HG03045 (cell line): ENCODE measurements around the gene TAL1.
"Not testable (repeated sequence)": the region's sequence is repeated elsewhere in the genome, so short reads cannot be mapped to it uniquely, and the experiment has no call there.

Source experiments
- ATAC-seq: cut with Tn5 transposase; IDR thresholded peaks from one replicate; pipeline ENCODE4 v1.9.1; 2021; ENCODE audit warnings: mild to moderate bottlenecking, moderate library complexity; ENCODE audit not compliant: unreplicated experiment

TAL1 gene

DNA sequence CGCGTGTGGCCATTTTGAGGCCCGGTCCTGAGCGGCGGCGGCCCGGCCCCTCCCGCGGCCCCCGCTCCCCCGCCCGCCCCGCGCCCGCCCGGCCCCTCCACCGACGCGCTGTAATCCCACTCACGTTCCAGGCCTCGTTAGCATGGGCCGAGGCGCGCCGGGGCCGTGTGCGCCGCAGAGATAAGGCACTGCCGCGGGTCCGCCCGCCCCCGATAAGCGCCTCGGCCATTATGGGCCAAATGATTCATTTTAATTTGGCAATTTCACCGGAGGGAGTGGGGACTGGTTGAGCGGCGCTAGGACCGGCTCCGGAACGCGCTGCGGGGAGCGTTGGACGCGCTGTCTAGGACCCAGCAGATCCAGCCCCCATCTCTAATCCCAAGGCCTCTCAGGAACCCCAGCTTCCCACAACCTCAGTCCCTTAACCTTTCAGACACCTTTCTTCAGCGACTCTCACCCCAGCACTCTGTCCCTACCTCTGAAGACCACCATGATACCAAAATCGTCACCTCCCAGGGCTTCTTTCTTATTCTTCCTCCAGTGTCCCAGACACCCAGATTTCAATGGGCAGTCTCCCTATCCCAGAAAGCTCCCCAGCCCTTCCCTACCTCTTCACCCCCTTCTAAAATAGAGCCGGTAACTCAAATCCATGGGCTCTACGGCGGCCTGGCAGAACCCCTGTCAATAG, at the start of gene TAL1:
Gene TAL1 (minus strand): TSS at position 39 of the 688 bp plus-strand sequence. CDS start 6,337 bp downstream, outside the sequence.
- ATAC-seq: no peak

DNA sequence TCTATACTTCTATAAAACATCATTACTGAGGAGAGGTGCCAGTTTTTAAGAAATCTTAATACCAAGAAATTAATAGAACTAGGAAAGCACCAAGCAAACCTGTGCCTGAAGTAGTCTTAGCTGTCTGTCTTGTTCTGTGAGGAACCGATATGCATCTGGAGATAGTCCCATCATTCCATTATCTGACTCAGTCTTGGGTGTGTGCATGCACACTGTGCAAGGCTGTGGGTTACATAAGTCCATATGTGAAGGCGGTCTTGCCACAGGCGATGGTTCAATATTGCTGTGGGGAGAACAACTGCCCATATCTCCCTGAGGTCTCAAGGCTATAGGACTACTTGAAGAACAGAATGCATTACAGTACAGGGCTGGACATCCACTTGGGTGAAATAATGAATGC, 48.1 kb upstream of the TAL1 start:
- ATAC-seq: no peak

DNA sequence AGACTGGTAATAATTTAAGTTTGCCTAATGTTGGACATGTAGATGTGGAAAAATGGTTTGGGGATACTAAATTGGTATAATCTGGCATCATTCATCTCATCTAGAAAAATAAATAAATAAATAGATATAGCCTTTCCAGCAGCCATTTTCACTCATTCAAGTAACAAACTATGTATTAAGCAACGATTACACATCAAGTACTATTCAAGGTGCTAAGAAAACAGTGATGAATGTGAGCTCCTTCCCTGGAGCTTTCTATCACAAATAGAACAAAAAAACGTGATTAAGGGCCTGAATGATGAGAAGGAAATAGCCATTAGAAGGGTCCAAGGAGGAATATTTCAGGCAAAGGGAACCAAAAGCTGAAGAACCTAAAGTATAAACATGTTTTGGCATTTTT, 44.8 kb upstream of the TAL1 start:
- no peak for ATAC-seq

DNA sequence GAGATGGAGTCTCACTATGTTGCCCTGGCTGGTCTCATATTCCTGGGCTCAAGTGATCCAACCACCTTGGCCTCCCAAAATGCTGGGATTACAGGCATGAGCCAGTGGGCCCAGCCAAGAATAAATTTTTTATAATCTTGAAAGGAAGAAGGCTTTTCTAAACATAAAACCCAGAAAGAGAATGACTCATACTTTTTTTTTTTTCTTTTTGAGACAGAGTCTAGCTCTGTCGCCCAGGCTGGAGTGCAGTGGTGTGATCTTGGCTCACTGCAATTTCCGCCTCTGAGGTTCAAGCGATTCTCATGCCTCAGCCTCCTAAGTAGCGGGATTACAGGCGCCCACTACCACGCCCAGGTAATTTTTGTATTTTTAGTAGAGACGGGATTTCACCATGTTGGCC, 43.8 kb upstream of the TAL1 start:
- not testable (repeated sequence) for ATAC-seq

DNA sequence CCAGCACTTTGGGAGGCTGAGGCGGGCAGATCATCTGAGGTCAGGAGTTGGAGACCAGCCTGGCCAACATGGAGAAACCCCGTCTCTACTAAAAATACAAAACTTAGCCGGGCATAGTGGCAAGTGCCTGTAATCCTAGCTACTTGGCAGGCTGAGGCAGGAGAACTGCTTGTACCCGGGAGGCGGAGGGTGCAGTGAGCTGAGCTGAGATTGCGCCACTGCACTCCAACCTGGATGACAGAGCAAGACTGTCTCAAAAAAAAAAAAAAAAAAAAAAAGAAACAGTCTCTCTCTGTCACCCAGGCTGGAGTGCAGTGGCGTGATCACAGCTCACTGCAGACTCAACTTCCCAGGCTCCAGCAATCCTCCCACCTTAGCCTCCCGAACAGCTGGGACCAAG, 33.5 kb upstream of the TAL1 start:
- not testable (repeated sequence) for ATAC-seq

DNA sequence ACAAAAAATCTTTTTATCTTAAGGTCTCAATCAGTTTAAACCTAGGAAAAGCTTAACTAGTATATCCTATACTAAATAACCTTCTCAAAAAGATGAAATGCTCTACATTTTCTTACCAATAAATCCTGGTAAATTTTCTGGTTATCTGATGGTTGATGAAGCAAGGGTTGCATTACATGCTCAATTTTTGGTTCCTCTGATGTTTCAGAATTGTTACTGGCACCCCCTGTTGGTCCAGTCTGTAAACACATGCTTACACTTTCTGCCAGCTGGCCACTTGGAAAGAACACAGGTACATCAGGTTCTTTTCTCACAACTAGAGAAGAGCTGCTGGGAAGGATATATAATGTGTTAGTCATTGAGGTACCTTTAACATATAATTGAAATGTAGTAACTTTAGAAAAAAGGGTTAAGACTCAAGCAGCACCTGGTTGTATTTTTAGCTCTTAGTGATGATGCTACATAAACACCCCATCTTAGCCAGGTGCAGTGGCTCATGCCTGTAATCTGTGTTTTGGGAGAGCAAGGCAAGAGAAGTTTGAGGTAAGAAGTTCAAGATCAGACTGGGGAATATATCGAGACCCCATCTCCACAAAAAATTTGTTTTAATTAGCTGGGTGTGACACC, 30.9 kb upstream of the TAL1 start:
- no peak for ATAC-seq

DNA sequence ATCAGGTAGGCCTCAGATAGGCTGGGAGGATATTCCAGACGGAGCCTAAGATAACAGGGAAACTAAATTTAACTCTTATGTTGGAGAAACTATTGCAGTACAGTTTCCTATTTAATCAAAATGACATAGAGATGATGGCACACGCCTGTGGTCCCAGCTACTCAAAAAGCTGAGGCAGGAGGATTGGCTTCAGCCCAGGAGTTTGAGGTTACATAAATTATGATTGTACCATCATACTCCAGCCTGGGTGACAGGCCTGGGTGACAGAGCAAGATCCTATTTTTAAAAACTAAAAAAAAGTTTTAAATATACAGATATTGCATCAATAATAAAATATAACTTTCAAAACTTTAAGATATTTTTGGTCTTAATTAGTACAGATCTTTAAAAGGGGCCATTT, 25.2 kb upstream of the TAL1 start:
- ATAC-seq: no peak

DNA sequence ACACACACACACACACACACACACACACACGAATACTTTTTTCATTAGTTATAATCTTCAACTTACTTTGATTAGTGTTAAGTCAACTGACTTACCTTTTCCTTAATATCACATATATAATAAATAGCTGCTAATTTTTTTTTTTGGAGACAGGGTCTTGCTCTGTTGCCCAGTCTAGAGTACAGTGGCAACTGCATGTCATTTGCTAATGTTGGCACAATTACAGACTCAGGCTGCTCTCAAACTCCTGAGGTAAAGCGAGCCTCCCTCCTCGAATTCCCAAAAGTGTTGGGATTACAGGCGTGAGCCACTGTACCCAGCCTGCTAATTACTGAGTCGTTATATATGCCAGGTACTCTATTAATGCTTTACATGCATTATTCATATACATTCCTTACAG, 20.8 kb upstream of the TAL1 start:
- no peak for ATAC-seq

DNA sequence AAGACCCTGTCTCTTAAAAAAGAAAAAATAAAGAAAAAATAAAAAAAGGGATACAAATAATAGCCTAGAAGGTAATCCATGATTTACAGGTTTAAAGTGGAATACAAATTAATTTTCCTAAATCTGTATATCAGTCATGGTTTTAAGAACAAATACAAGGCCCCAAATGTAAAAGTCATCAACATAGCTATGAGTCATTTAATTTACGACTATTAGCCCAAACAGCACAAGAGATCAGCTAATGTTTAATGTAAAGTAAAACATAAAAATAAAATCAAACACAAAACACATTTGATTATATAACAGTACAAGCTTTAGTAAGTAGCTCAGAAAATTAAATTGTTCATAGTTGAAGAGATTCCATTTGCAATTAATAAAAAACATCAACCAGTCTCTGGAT, 20.3 kb upstream of the TAL1 start:
- no peak for ATAC-seq

DNA sequence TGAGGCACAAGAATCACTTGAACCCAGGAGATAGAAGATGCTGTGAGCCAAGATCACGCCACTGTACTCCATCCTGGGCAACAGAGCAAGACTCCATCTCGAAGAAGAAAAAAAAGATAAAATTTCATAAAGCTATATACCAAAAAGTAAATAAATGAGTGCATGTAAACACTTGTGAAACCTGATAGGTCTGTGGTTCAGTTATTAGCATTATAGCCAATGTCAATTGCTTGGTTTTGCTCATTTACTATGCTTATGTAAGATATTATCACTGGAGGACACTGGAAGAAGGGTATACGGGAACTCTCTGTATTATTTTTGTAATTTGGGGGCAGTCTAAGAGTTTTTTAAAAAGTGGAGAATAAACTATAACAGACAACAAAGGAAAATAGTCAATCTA, 17.7 kb upstream of the TAL1 start:
- no peak for ATAC-seq

DNA sequence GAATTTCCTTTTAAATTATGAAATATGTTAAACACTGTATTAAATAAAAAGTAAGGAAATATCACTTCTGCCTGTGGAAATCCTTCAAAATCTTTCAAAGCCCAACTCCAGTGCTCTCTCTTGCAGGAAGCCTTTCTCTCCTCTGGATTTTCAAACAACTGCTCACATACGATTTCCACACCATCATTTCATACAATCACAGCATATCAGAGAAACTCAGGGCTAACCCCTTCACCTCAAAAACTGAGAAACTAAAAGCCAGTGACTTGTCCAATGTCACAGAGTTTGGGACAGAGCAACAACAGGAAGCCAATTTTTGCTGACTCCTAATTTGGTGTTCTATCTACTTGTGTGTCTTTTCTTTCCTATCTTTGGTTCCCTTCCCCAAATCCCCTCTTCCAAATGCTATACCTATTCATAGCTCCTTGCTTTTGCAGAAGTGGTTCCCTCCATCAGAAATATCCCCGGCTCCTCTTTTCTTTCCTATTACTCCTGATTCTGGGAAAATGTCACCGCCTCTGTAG, 12.4 kb upstream of the TAL1 start:
- no peak for ATAC-seq

DNA sequence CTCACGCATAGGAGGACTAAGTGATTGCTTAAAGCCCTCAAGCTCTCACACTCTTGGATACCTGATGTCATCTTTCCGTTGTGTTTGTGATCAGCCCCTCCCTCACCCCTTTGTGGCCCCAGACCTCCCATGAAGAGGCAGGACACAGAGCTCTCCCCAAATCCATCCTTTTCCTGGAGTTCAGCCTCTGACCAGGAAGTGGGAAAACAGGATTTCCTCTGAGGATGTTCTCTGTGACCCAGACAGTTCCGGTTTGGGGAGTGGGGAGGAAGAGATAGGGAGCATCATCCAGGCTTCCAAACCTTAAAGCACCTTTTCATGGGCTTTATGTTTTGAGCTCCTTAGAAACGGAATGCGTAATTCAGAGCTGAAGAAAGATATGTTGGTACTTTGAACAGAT, 11.9 kb upstream of the TAL1 start:
- no peak for ATAC-seq

DNA sequence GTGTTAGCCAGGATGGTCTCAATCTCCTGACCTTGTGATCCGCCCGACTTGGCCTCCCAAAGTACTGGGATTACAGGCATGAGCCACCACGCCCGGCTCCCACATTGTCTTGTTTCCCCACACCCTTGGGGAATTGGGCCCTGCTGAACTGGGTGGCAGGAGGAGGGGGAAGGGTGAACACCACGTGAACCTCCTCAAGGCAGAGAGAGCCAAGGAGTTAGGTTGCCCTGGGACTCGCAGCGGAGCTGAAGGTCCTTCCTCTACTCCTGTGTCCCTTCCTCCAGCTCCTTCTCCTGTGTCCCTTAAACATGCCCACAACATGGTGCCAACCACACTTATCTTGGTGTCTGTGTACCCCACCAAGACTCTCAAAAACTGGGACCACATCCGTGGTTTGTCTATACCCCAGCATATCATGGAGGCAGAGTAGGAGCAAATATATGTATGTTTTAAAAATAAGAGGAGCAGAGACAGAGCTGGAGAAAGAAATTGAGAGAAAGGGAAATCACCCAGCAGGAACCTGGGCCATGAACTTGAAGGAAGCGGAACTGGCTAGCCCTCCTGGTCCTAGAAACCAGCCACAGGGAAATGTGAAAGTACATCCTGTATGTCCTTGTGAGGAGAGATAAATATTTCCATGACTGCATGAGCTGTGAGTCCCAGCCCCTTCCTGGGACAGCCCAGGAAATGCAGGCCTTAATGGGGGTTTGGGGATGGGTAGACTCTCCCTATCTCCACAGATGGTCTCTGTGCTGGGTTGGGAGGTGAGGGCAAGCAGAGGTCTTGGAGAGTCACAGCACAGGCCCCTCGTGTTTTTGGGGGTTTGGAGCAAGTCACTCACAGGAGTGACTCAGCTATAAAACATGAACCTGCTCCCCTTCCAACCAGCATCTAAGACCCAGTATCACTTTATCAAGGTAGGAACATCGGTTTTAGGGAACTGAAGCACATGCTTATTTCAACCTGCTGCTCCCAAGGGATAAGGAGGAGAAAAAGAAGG, 9.4 kb upstream of the TAL1 start:
- no peak for ATAC-seq

DNA sequence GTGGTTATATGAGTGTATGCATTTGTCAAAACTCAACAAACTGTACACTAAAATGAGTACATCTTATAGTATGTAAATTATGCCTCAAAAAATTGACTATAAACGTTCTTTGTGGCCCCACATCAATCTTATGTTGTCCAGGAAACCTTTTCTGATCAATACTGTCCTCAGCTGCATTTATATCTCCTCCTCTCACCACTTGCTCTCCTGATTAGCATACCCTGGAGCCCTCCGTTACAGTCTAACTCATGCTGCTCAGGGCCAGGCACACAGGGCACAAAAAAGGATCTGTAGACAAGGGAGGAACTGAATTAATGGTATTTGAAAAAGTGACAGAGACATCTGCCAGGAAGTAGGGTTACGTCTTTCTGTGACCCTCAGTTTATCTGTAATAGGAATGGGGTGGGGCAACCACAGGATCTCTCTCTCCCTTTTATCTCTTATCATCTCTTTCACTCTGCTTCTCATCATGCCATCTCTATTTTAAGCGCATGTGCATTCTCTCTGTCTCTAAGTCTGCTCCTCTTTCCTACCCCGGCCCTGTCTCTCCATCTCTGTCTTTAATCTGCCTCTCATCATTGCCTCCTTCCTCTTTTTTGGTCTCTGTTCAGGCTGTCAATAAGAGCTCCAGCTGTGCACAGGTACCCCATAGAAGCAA, 7.0 kb upstream of the TAL1 start:
- ATAC-seq: no peak

DNA sequence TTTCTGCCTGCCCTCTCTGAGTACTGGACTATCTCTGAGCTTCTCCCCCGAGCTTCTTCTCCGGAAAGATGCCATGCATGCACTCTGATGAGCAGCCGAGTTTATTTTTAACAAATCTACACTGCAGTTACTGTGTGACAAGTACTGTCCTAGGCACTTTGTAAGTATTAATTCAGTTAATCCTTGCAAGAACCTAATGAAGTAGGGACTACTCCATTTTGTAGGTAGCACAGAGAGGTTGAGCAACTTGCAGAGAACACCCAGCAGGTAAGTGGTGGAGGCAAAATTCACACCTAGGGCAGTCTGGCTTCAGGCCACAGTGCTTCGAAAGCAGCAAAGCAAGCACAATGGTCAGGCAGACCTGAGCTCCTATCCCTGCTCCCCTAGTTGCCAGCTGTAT, 3.8 kb upstream of the TAL1 start:
- ATAC-seq: no peak

DNA sequence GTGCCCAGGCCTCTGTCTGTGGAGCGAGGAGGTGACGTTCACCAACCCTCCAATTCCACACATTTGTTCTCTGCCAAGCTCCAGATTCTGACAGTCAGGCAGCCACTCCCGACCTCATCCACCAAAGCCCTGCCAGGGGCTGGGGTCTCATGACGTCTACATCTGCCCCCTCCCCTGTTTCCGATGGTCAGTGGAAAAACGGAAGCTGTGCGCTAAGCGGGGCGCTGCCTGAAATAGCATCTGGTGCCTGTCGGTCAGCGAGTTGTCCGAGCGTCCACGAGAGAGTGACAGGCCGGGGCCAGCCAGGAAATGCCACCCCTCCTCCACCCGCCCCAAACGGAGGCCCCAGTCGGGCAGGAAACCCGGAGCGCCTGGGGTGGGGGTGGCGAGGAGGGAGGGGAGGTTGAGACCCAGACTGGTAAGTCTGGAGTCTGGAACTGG, 3.2 kb upstream of the TAL1 start:
- ATAC-seq: no peak

DNA sequence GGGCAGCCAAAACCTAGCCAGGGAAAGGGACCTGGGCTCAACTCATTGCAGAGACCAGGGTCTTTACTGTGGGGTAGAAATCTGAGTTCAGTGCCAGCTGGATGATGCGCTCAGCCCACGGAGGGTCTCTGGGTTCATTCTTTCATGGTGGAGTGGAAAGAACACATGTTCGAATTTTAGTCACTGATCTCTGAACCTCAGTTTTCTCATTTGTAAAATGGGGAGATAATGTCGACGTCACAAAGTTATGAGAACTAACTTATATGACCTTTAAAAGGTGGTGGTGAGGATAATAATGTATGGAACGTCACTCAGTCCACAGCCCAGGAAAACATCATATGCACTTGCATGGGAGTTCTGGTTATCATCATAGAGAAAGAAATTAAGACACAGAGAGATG, 1.2 kb upstream of the TAL1 start:
- ATAC-seq: no peak

DNA sequence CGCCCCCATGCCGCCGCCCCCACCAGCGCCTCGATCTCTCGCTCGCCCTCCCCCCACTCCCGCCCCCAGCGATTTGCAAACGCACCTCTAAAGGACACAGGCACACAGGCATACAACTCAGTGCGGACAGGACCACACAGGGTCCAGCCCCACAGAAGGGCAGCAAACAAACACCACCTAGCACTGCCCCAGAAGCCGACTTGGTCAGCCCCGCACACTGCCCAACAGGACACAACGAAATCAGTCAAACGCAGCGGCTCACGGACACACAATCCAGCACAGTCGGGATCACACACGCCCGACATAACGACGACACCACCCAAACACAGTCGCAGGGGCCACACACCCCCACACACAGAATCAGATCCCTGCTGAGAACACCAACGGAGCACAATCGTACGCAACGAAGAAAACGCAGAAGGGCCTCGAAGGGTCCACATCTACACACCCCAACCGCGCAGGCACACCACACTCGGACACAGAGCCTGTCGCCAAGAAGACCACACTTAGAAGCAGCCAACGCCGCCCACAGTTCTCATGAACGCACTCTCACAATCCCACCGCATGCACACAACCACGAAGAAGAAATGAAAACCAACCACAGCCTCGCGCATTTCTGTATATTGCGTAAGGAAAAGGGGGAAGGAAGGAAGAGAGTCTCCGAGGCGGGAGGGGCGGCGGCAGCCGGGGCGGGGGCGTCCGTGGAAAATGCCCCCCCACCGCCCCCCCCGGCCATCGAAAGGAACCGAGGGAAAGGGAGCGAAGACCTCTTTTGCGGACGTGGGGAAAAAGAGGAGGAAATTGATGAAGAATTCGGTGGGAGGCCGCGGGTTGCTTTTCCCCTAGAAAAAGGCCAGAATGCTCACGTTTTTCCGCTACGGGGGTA, 481 bp downstream of the TAL1 start:
- no peak for ATAC-seq

DNA sequence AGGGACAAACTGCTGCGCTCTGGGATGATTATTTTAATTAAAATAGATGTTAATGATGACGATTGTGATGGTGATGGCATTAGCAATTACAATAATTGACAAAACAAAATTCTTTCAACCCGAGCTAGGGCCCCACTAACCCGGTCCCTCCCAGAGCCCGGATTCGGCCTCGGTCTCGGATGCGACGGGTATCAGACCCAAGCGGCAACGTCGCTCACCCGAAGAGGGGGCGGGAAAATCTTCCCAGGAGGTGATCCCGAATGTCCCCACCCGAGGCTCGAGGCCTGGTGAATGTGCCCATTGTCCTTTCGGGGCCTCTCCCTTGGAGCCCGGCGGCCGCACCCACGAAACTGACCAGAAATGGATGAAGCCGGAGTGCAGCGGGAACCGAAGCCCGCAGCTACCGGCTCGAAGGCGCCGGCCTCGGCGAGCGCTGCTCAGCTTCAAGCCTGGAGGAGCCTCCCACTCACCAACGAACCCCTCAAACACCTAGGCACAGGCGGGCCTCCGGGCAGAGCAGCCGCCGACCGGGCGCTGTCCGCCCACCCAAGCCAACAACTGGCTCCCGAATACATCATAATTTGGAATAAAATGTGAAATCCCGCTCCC, 1.2 kb downstream of the TAL1 start:
- no peak for ATAC-seq
